ENCODE results near the gene CXCL17.
"Not testable (repeated sequence)": the region's sequence is repeated elsewhere in the genome, so short reads cannot be mapped to it uniquely, and the experiment has no call there.

The CXCL17 gene

GRCh38 chr19:42466521-42467182 is 23.9 kb upstream of the CXCL17 start:
- no peak for DNase-seq (ENCODE audit: low read depth in 2 of 2)

GRCh38 chr19:42465827-42466280 is 23.1 kb upstream of the CXCL17 start:
- DNase-seq (ENCODE audit: low read depth in 2 of 2) = no peak

- DNase-seq (ENCODE audit: low read depth in 2 of 2) = no peak
Observed at GRCh38 chr19:42461700-42462324, 19.1 kb upstream of the CXCL17 start.

- not testable (repeated sequence) for DNase-seq (ENCODE audit: low read depth in 2 of 2)
Observed at GRCh38 chr19:42461231-42461630, 18.5 kb upstream of the CXCL17 start.

- DNase-seq (ENCODE audit: low read depth in 2 of 2) = no peak
Observed at GRCh38 chr19:42459926-42460325, 17.2 kb upstream of the CXCL17 start.

GRCh38 chr19:42455621-42456081 is 12.9 kb upstream of the CXCL17 start:
- DNase-seq (ENCODE audit: low read depth in 2 of 2) = no peak

- DNase-seq (ENCODE audit: low read depth in 2 of 2) = no peak
Observed at GRCh38 chr19:42455086-42455485, 12.3 kb upstream of the CXCL17 start.

- no peak for DNase-seq (ENCODE audit: low read depth in 2 of 2)
Observed at GRCh38 chr19:42452590-42452989, 9.8 kb upstream of the CXCL17 start.

GRCh38 chr19:42450314-42450934 is 7.7 kb upstream of the CXCL17 start:
- peak; percentile 58 to 65 for DNase-seq (ENCODE audit: low read depth in 2 of 2)

GRCh38 chr19:42448306-42448705 is 5.6 kb upstream of the CXCL17 start:
- not testable (repeated sequence) for DNase-seq (ENCODE audit: low read depth in 2 of 2)

- no peak for DNase-seq (ENCODE audit: low read depth in 2 of 2)
Observed at GRCh38 chr19:42445948-42446347, 3.2 kb upstream of the CXCL17 start.

- no peak for DNase-seq (ENCODE audit: low read depth in 2 of 2)
Observed at GRCh38 chr19:42443944-42444398, 1.2 kb upstream of the CXCL17 start.

GRCh38 chr19:42441049-42441445 is 1.7 kb downstream of the CXCL17 start:
- no peak for DNase-seq (ENCODE audit: low read depth in 2 of 2)

GRCh38 chr19:42440357-42441048 is 2.2 kb downstream of the CXCL17 start:
- peak; percentile 77 to 81 for DNase-seq (ENCODE audit: low read depth in 2 of 2)

GRCh38 chr19:42436006-42436405 is 6.7 kb downstream of the CXCL17 start:
- DNase-seq (ENCODE audit: low read depth in 2 of 2) = no peak

GRCh38 chr19:42435316-42435715 is 7.4 kb downstream of the CXCL17 start:
- no peak for DNase-seq (ENCODE audit: low read depth in 2 of 2)

GRCh38 chr19:42433503-42434260 is 9.1 kb downstream of the CXCL17 start:
- peak; percentile 53 to 66 for DNase-seq (ENCODE audit: low read depth in 2 of 2)

- no peak for DNase-seq (ENCODE audit: low read depth in 2 of 2)
Observed at GRCh38 chr19:42431486-42431885, 11.3 kb downstream of the CXCL17 start.

- no peak for DNase-seq (ENCODE audit: low read depth in 2 of 2)
Observed at GRCh38 chr19:42428676-42429075, 14.1 kb downstream of the CXCL17 start.

- no peak for DNase-seq (ENCODE audit: low read depth in 2 of 2)
Observed at GRCh38 chr19:42427313-42427712, 15.4 kb downstream of the CXCL17 start, which contains the start of gene LIPE. LIPE (minus strand) TSS chr19:42427388; CDS start chr19:42427149, 239 bp downstream.

GRCh38 chr19:42426643-42427042 is 16.1 kb downstream of the CXCL17 start:
- no peak for DNase-seq (ENCODE audit: low read depth in 2 of 2)

Measured in activated CD4-positive, alpha-beta T cell treated with anti-CD3 and anti-CD28 coated beads for 24 hours (primary cell).